ENCODE measurements around the gene UCK2.
A peak's percentile ranks its signal among the peaks of the same experiment; 100 is the strongest.

The UCK2 gene

DNA sequence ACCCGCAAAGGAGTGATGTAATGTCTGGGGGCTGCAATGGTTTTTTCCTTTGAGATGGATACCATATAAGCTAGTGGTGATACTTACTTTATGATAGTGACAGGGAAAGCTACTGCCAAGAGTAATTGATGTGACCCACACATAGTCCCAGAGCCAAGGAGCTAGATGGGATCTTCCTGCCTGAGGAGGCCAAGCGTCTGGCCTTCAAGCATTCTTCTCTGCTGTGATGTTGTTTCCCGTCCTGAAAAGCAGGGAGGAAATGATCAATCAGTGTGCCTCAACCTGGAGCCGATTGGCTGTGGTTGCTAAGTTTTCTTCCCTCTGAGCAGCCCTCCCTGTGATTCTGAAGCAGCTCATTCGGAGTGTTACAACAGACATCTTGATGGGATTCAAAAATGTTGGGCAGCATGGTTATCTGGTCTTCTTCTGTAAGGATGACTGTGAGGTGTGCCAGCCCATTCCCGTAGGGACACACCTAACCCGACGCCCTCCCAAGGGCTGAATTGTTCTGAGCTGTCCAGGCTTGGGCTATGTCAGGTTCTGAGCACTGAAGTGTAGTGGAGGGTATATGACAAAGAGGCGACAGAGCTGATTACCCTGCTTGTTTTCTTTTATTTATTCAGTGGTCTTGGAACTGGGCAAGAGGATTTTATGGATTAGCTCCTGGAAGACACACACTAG is 56.7 kb downstream of the UCK2 start:
- TF ChIP-seq, protein P1, sequence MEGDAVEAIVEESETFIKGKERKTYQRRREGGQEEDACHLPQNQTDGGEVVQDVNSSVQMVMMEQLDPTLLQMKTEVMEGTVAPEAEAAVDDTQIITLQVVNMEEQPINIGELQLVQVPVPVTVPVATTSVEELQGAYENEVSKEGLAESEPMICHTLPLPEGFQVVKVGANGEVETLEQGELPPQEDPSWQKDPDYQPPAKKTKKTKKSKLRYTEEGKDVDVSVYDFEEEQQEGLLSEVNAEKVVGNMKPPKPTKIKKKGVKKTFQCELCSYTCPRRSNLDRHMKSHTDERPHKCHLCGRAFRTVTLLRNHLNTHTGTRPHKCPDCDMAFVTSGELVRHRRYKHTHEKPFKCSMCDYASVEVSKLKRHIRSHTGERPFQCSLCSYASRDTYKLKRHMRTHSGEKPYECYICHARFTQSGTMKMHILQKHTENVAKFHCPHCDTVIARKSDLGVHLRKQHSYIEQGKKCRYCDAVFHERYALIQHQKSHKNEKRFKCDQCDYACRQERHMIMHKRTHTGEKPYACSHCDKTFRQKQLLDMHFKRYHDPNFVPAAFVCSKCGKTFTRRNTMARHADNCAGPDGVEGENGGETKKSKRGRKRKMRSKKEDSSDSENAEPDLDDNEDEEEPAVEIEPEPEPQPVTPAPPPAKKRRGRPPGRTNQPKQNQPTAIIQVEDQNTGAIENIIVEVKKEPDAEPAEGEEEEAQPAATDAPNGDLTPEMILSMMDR (conservative IDR thresholded peaks at IDR 0.05) = no peak
- H3K27ac ChIP-seq = peak overlapping the region; percentile 83

GRCh38 chr1:165884690-165885304 is 57.4 kb downstream of the UCK2 start:
- peak overlapping the region; percentile 83 for H3K27ac ChIP-seq
- TF ChIP-seq, protein P1 (conservative IDR thresholded peaks at IDR 0.05) = no peak

DNA sequence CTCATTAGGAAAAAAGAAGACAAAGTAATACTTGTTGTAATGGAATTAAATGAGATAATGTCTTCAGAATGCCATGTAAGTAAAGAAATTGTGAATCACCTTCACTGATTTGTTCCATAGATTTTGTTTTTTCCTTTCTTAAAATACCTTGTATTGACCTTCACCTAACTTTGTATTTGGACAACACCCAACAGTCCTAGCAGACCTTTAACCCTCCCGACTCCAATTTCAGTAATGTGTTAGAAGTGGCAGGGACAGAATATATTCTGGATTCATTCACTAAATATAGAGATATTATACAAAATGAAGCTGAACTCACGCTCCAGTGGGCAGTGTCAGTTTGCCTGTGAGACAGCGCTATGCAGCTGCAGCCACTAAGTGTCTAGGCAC is 57.9 kb downstream of the UCK2 start:
- TF ChIP-seq, protein P1 (conservative IDR thresholded peaks at IDR 0.05) = no peak
- peak overlapping the region; percentile 83 for H3K27ac ChIP-seq

- TF ChIP-seq, protein P1 (conservative IDR thresholded peaks at IDR 0.05) = no peak
- H3K27ac ChIP-seq = peak overlapping the region; percentile 83
Observed at GRCh38 chr1:165886193-165886592, 58.8 kb downstream of the UCK2 start.

- peak overlapping the region; percentile 83 for H3K27ac ChIP-seq
- TF ChIP-seq, protein P1 (conservative IDR thresholded peaks at IDR 0.05) = no peak
Observed at GRCh38 chr1:165886983-165887382, 59.6 kb downstream of the UCK2 start.

DNA sequence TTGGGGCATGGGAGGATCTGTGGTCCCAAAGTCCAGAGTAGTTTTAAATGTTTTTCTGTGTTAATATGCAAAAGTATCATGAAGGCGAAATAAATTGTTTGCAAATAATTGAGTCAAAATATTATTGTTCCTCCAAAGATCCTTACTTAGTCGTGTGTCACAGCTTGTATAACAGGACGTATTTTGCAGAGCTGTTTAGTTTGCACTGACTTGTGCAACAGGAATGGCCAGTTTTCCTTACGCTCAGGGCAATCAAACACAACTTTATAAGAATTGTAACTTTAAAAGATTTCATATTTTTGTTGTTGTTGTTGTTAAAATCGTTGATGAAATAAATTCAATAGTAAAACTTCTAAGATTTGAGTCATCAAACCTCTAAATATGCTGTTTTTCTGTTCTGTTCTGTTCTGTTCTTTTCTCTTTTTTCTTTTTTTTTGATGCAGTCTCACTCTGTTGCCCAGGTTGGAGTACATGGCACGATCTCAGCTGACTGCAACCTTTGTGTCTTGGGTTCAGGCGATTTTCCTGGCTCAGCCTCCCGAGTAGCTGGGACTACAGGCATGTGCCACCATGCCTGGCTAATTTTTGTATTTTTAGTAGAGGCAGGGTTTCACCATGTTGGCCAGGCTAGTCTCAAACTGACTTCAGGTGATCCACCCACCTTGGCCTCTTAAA is 60.6 kb downstream of the UCK2 start:
- H3K27ac ChIP-seq = peak overlapping the region; percentile 83
- TF ChIP-seq, protein P1 (conservative IDR thresholded peaks at IDR 0.05) = no peak

- TF ChIP-seq, protein P1 (conservative IDR thresholded peaks at IDR 0.05) = no peak
- peak overlapping the region; percentile 83 for H3K27ac ChIP-seq
Observed at GRCh38 chr1:165888552-165888920, 61.1 kb downstream of the UCK2 start.
